Natural killer cell (primary cell): ENCODE data around the gene SLC5A6. TPM values are rescaled to one million over a fixed set of nuclear protein-coding genes. Genes with fewer than 3 reads are reported as not detected.

Source experiments
- ATAC-seq, 3 donors: fragments of 150-1000 bp in 2 of 3; fragments of 200-7000 bp in 1 of 3; cut with Tn5 transposase; 1 replicate in 1 of 3; 2 replicates in 2 of 3; pipeline ENCODE4 v1.10.0; 2021; ENCODE audit warnings: mild to moderate bottlenecking in 2 of 3, moderate library complexity in 2 of 3
- DNase-seq, 2 donors: peaks; one replicate each; pipeline versions ENCODE4 v3.0.0 to v3.0.0-alpha.2; 2013 to 2021; ENCODE audit warnings: mixed read lengths in 1 of 2
- H3K27ac ChIP-seq: one replicate; pipeline ENCODE4 v1.5.1; 2013; ENCODE audit warnings: mild to moderate bottlenecking, low read length
- H3K27me3 ChIP-seq: one replicate; pipeline ENCODE4 v1.6.1; 2013; ENCODE audit warnings: low read length; ENCODE audit not compliant: control insufficient read depth, insufficient read depth
- H3K36me3 ChIP-seq: one replicate; pipeline ENCODE4 v1.6.1; 2013; ENCODE audit warnings: low read length; ENCODE audit not compliant: control insufficient read depth, insufficient read depth
- H3K4me1 ChIP-seq: one replicate; pipeline ENCODE4 v1.6.1; 2013; ENCODE audit warnings: low read length; ENCODE audit not compliant: control insufficient read depth, insufficient read depth
- H3K4me3 ChIP-seq: one replicate; pipeline ENCODE4 v1.5.1; 2013; ENCODE audit warnings: low read length
- H3K9me3 ChIP-seq: one replicate; pipeline ENCODE4 v1.6.1; 2013; ENCODE audit warnings: low read length; ENCODE audit not compliant: control insufficient read depth, insufficient read depth
- H3K27ac Mint-ChIP-seq, 2 donors: one replicate each; pipeline ENCODE4 v1.8.0; 2022; ENCODE audit warnings: mild to moderate bottlenecking in 2 of 2, mixed read lengths in 2 of 2, moderate library complexity in 1 of 2
- H3K27me3 Mint-ChIP-seq, 2 donors: one replicate each; pipeline ENCODE4 v1.8.0; 2022; ENCODE audit warnings: low read depth in 2 of 2, mixed read lengths in 2 of 2
- H3K36me3 Mint-ChIP-seq: one replicate; pipeline ENCODE4 v1.8.0; 2022; ENCODE audit warnings: mixed read lengths
- H3K4me1 Mint-ChIP-seq, 2 donors: one replicate each; pipeline ENCODE4 v1.8.0; 2022; ENCODE audit warnings: mixed read lengths in 2 of 2
- H3K4me3 Mint-ChIP-seq: one replicate; pipeline ENCODE4 v1.8.0; 2022; ENCODE audit warnings: mild to moderate bottlenecking, moderate library complexity, mixed read lengths
- H3K9me3 Mint-ChIP-seq, 2 donors: one replicate each; pipeline ENCODE4 v1.8.0; 2022; ENCODE audit warnings: mixed read lengths in 2 of 2
- WGBS: methylation state at CpG from one replicate; pipeline ENCODE4 v1.1.7; 2013; ENCODE audit warnings: missing lambda C conversion rate; ENCODE audit not compliant: insufficient coverage; 5-methylcytosine and 5-hydroxymethylcytosine counted together
- intact Hi-C: fragments of 100-400 bp; cut with micrococcal nuclease; formaldehyde crosslinking; loops from one replicate; pipeline ENCODE4 v1.14.2; 2022
- total RNA-seq, 4 donors: library from RNA; stranded (reverse); fragments of 120-200 nt in 1 of 4; gene quantifications; one replicate each; pipeline versions ENCODE4 v1.2.3 to v1.2.4, GENCODE V29; 2013 to 2022
- TF ChIP-seq, protein P1 (sequence below): fragments of 200-600 bp; IDR thresholded peaks from one replicate; pipeline ENCODE4 v1.8.0; 2022; ENCODE audit warnings: antibody characterized with exemption

Gene SLC5A6
- total RNA-seq, 3 donors from 2014 or later (not counting 1 experiment from before 2014, with no cell fraction given): 86.2 to 102 (median 93.7) TPM

DNA sequence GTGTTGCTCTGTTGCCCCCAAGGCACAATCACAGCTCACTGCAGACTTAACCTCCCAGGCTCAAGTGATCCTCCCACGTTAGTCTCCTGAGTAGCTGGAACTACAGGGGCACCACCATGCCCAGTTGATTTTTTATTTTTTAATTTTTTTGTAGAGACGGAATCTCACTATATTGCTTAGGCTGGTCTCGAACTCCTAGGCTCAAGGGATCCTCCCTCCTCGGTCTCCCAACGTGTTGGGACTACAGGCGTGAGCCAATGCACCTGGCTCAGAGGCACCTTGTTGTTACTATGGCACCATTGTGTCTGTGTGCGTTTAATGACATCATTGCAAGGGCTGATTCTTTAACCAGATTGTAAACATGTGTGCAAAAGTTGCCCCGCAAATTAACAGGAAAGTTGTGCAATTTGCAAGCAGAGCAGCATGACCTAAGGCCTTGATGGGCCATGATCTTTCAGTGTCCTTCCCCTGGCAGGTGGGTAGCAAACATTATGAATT is 40.7 kb downstream of the SLC5A6 start:
- no peak overlapping the region for H3K27ac Mint-ChIP-seq
- H3K27ac ChIP-seq: no peak overlapping the region
- H3K4me3 ChIP-seq: no peak overlapping the region
- TF ChIP-seq, protein P1, sequence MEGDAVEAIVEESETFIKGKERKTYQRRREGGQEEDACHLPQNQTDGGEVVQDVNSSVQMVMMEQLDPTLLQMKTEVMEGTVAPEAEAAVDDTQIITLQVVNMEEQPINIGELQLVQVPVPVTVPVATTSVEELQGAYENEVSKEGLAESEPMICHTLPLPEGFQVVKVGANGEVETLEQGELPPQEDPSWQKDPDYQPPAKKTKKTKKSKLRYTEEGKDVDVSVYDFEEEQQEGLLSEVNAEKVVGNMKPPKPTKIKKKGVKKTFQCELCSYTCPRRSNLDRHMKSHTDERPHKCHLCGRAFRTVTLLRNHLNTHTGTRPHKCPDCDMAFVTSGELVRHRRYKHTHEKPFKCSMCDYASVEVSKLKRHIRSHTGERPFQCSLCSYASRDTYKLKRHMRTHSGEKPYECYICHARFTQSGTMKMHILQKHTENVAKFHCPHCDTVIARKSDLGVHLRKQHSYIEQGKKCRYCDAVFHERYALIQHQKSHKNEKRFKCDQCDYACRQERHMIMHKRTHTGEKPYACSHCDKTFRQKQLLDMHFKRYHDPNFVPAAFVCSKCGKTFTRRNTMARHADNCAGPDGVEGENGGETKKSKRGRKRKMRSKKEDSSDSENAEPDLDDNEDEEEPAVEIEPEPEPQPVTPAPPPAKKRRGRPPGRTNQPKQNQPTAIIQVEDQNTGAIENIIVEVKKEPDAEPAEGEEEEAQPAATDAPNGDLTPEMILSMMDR: no peak
- H3K27me3 Mint-ChIP-seq: peaks cover 7 to 9% of the 10 kb centered on the region in 2 donors
- H3K27me3 ChIP-seq: no peaks in the 10 kb centered on the region
- H3K36me3 Mint-ChIP-seq: no peaks in the 10 kb centered on the region
- H3K4me1 Mint-ChIP-seq: peaks cover 0 to 5% of the 10 kb centered on the region in 2 donors
- H3K9me3 Mint-ChIP-seq: no peaks in the 10 kb centered on the region
- 88% methylated on average over 8 of the region's 8 CpGs for WGBS
- H3K9me3 ChIP-seq: no peaks in the 10 kb centered on the region
- ATAC-seq: no peak
- intact Hi-C loops: loop anchor here (5.0 kb wide), 1 partner anchor 111 kb away; the partner anchor contains the start of gene TRIM54
- no peaks in the 10 kb centered on the region for H3K36me3 ChIP-seq
- H3K4me3 Mint-ChIP-seq: no peak overlapping the region
- peaks cover 6% of the 10 kb centered on the region for H3K4me1 ChIP-seq
- DNase-seq: no peak

DNA sequence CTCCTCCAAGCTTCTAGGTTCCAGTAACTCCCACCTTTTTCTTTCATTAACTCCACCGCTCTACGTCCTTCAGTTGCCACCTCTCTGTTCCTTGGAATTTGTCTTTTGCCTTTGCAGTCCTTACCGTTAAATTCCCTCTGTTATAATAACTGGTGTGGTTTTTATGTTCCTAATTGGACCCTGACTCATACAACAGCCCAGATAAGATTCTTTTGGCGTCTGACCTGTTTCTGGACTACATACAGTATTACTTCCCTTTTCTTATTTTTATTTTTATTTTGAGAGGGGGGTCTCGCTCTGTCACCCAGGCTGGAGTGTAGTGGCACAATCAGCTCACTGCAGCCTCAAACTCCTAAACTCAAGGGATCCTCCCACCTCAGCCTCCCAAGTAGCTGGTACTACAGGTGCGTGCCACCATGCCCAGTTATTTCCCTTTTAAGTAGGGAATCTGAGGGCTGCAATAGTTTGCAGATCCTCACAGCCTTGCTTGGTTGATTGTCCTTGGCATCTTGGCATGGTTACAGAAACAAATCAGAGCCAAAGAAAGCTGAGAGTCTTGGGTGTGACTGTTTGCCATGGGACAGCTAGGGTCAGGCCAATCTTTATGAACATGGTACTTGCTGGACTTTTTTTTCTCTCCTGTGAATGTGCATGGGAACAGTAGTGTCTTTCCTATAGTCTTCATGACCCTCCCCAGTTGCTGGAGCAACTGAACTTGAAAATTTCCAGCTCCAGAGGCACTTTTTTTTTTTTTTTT is 41.3 kb downstream of the SLC5A6 start:
- Mint-ChIP-seq H3K27ac (no peak overlapping the region), H3K27me3 (peaks cover 6 to 7% of the 10 kb centered on the region in 2 donors), H3K9me3 (no peaks in the 10 kb centered on the region), H3K4me1 (peaks cover 0 to 5% of the 10 kb centered on the region in 2 donors), H3K36me3 (no peaks in the 10 kb centered on the region), H3K4me3 (no peak overlapping the region)
- H3K4me1 ChIP-seq: peaks cover 6% of the 10 kb centered on the region
- TF ChIP-seq, protein P1: no peak
- ATAC-seq: no peak
- no peaks in the 10 kb centered on the region for H3K36me3 ChIP-seq
- no peaks in the 10 kb centered on the region for H3K9me3 ChIP-seq
- no peak overlapping the region for H3K4me3 ChIP-seq
- no peak overlapping the region for H3K27ac ChIP-seq
- DNase-seq: no peak
- intact Hi-C loops: loop anchor here (5.0 kb wide), 1 partner anchor 112 kb away; the partner anchor contains the start of gene TRIM54
- no peaks in the 10 kb centered on the region for H3K27me3 ChIP-seq
- WGBS: 90% methylated on average over 3 of the region's 6 CpGs

GRCh38 chr2:27164960-27165763 is 46.9 kb downstream of the SLC5A6 start:
- no peaks in the 10 kb centered on the region for H3K36me3 Mint-ChIP-seq
- ATAC-seq (no peak), DNase-seq (no peak)
- no peaks in the 10 kb centered on the region for H3K4me1 Mint-ChIP-seq
- H3K27ac Mint-ChIP-seq: no peak overlapping the region
- no peak overlapping the region for H3K4me3 Mint-ChIP-seq
- no peak overlapping the region for H3K4me3 ChIP-seq
- no peak overlapping the region for H3K27ac ChIP-seq
- H3K27me3 ChIP-seq: no peaks in the 10 kb centered on the region
- no peaks in the 10 kb centered on the region for H3K9me3 ChIP-seq
- intact Hi-C loops: no loop called here
- H3K9me3 Mint-ChIP-seq: no peaks in the 10 kb centered on the region
- H3K4me1 ChIP-seq: peaks cover 5% of the 10 kb centered on the region
- peaks cover 0 to 3% of the 10 kb centered on the region in 2 donors for H3K27me3 Mint-ChIP-seq
- 86% methylated on average over 8 of the region's 8 CpGs for WGBS
- H3K36me3 ChIP-seq: no peaks in the 10 kb centered on the region
- TF ChIP-seq, protein P1: no peak
